Stomach (tissue), 4 donors: Measurements from ENCODE around the gene NEK7.

Experiments
- POLR2A ChIP-seq, 4 donors: fragments of 450-650 bp; IDR thresholded peaks; one replicate each; pipeline ENCODE4 v1.6.1; 2016; ENCODE audit warnings: antibody characterized with exemption in 4 of 4, control low read depth in 2 of 4, mild to moderate bottlenecking in 1 of 4, moderate library complexity in 1 of 4
- TF ChIP-seq, protein P1 (sequence below), 7 experiments: fragments of 450-650 bp in 4 of 7; fragments of 200-600 bp in 3 of 7; sonication (generic) in 3 of 7; IDR thresholded peaks; one replicate each; pipeline ENCODE4 v1.5.1; 2016 to 2019; ENCODE audit warnings: antibody characterized with exemption in 7 of 7, control low read depth in 2 of 7, mild to moderate bottlenecking in 1 of 7

GRCh38 chr1:198340139-198340538, 183.3 kb downstream of the NEK7 start:
- TF ChIP-seq POLR2A (IDR thresholded peaks at IDR 0.05) = no peak
- TF ChIP-seq, protein P1, sequence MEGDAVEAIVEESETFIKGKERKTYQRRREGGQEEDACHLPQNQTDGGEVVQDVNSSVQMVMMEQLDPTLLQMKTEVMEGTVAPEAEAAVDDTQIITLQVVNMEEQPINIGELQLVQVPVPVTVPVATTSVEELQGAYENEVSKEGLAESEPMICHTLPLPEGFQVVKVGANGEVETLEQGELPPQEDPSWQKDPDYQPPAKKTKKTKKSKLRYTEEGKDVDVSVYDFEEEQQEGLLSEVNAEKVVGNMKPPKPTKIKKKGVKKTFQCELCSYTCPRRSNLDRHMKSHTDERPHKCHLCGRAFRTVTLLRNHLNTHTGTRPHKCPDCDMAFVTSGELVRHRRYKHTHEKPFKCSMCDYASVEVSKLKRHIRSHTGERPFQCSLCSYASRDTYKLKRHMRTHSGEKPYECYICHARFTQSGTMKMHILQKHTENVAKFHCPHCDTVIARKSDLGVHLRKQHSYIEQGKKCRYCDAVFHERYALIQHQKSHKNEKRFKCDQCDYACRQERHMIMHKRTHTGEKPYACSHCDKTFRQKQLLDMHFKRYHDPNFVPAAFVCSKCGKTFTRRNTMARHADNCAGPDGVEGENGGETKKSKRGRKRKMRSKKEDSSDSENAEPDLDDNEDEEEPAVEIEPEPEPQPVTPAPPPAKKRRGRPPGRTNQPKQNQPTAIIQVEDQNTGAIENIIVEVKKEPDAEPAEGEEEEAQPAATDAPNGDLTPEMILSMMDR (IDR thresholded peaks at IDR 0.05) = no peak
